Breast epithelium (tissue), 3 donors: Measurements from ENCODE around the gene ADAMTS13.

Experiments
- POLR2A ChIP-seq: fragments of 450-650 bp; IDR thresholded peaks from one replicate; pipeline ENCODE4 v1.6.1; 2016; ENCODE audit warnings: antibody characterized with exemption, mild to moderate bottlenecking, moderate library complexity
- POLR2AphosphoS5 ChIP-seq, 3 donors: sonication (generic); formaldehyde crosslinking; IDR thresholded peaks; one replicate each; pipeline ENCODE4 v1.6.1; 2017; ENCODE audit warnings: antibody characterized with exemption in 3 of 3
- TF ChIP-seq, protein P1 (sequence below), 3 donors: fragments of 450-650 bp; IDR thresholded peaks; one replicate each; pipeline ENCODE4 v1.5.1; 2016 to 2017; ENCODE audit warnings: antibody characterized with exemption in 3 of 3, mild to moderate bottlenecking in 3 of 3, moderate library complexity in 3 of 3

DNA sequence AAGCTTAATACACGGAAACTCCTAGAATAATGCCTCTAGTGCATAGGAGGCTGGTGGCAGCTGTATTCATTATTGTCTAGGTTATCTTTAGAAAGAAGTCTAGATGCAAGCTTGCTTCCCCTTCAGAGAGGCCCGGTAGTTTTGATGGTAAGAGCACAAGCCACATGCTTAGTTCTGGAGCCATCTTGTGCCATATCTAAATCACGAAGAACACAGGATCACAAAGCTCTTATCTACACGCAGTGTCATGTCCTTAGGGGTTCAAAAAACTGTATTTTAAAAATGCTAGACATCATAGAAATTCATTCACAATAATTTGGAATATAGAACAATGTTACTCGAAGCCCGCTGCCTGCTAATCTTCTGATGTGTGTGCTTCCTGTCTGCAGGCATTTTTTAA, 43.8 kb downstream of the ADAMTS13 start:
- no peak for TF ChIP-seq POLR2AphosphoS5 (IDR thresholded peaks at IDR 0.05)
- TF ChIP-seq, protein P1, sequence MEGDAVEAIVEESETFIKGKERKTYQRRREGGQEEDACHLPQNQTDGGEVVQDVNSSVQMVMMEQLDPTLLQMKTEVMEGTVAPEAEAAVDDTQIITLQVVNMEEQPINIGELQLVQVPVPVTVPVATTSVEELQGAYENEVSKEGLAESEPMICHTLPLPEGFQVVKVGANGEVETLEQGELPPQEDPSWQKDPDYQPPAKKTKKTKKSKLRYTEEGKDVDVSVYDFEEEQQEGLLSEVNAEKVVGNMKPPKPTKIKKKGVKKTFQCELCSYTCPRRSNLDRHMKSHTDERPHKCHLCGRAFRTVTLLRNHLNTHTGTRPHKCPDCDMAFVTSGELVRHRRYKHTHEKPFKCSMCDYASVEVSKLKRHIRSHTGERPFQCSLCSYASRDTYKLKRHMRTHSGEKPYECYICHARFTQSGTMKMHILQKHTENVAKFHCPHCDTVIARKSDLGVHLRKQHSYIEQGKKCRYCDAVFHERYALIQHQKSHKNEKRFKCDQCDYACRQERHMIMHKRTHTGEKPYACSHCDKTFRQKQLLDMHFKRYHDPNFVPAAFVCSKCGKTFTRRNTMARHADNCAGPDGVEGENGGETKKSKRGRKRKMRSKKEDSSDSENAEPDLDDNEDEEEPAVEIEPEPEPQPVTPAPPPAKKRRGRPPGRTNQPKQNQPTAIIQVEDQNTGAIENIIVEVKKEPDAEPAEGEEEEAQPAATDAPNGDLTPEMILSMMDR (IDR thresholded peaks at IDR 0.05) = no peak
- no peak for TF ChIP-seq POLR2A
